ENCODE data around the gene LYPD3.
A peak's percentile ranks its signal among the peaks of the same experiment; 100 is the strongest.

The LYPD3 gene

GRCh38 chr19:43441716-43442115, 23.7 kb downstream of the LYPD3 start:
- TF ChIP-seq SIN3A (IDR thresholded peaks at IDR 0.05; ENCODE audit: borderline replicate concordance, insufficient read depth, low read length) (no peak), POLR2AphosphoS5 (IDR thresholded peaks at IDR 0.05; ENCODE audit: low read depth, low read length) (no peak), FOXP2 (optimal IDR thresholded peaks at IDR 0.05; ENCODE audit: borderline replicate concordance, extremely low read depth, extremely low read length, insufficient read depth) (no peak), TAF1 (IDR thresholded peaks at IDR 0.05; ENCODE audit: borderline replicate concordance, insufficient read depth, low read length) (no peak)
- TF ChIP-seq, protein P1, sequence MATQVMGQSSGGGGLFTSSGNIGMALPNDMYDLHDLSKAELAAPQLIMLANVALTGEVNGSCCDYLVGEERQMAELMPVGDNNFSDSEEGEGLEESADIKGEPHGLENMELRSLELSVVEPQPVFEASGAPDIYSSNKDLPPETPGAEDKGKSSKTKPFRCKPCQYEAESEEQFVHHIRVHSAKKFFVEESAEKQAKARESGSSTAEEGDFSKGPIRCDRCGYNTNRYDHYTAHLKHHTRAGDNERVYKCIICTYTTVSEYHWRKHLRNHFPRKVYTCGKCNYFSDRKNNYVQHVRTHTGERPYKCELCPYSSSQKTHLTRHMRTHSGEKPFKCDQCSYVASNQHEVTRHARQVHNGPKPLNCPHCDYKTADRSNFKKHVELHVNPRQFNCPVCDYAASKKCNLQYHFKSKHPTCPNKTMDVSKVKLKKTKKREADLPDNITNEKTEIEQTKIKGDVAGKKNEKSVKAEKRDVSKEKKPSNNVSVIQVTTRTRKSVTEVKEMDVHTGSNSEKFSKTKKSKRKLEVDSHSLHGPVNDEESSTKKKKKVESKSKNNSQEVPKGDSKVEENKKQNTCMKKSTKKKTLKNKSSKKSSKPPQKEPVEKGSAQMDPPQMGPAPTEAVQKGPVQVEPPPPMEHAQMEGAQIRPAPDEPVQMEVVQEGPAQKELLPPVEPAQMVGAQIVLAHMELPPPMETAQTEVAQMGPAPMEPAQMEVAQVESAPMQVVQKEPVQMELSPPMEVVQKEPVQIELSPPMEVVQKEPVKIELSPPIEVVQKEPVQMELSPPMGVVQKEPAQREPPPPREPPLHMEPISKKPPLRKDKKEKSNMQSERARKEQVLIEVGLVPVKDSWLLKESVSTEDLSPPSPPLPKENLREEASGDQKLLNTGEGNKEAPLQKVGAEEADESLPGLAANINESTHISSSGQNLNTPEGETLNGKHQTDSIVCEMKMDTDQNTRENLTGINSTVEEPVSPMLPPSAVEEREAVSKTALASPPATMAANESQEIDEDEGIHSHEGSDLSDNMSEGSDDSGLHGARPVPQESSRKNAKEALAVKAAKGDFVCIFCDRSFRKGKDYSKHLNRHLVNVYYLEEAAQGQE (IDR thresholded peaks at IDR 0.05; ENCODE audit: insufficient read depth in 1 of 2, low read depth in 2 of 2, low read length in 2 of 2): no peak

GRCh38 chr19:43439709-43440063, 25.7 kb downstream of the LYPD3 start:
- TF ChIP-seq POLR2AphosphoS5 (IDR thresholded peaks at IDR 0.05; ENCODE audit: low read depth, low read length): no peak
- no peak for TF ChIP-seq SIN3A (IDR thresholded peaks at IDR 0.05; ENCODE audit: borderline replicate concordance, insufficient read depth, low read length)
- TF ChIP-seq FOXP2 (optimal IDR thresholded peaks at IDR 0.05; ENCODE audit: borderline replicate concordance, extremely low read depth, extremely low read length, insufficient read depth): no peak
- TF ChIP-seq TAF1 (IDR thresholded peaks at IDR 0.05; ENCODE audit: borderline replicate concordance, insufficient read depth, low read length): no peak
- TF ChIP-seq, protein P1 (IDR thresholded peaks at IDR 0.05; ENCODE audit: insufficient read depth in 1 of 2, low read depth in 2 of 2, low read length in 2 of 2): no peak

GRCh38 chr19:43439032-43439708, 26.2 kb downstream of the LYPD3 start:
- TF ChIP-seq FOXP2 (optimal IDR thresholded peaks at IDR 0.05; ENCODE audit: borderline replicate concordance, extremely low read depth, extremely low read length, insufficient read depth): no peak
- TF ChIP-seq SIN3A (IDR thresholded peaks at IDR 0.05; ENCODE audit: borderline replicate concordance, insufficient read depth, low read length): no peak
- TF ChIP-seq, protein P1 (IDR thresholded peaks at IDR 0.05; ENCODE audit: insufficient read depth in 1 of 2, low read depth in 2 of 2, low read length in 2 of 2): no peak
- TF ChIP-seq POLR2AphosphoS5 (IDR thresholded peaks at IDR 0.05; ENCODE audit: low read depth, low read length): no peak
- TF ChIP-seq TAF1 (IDR thresholded peaks at IDR 0.05; ENCODE audit: borderline replicate concordance, insufficient read depth, low read length): no peak

DNA sequence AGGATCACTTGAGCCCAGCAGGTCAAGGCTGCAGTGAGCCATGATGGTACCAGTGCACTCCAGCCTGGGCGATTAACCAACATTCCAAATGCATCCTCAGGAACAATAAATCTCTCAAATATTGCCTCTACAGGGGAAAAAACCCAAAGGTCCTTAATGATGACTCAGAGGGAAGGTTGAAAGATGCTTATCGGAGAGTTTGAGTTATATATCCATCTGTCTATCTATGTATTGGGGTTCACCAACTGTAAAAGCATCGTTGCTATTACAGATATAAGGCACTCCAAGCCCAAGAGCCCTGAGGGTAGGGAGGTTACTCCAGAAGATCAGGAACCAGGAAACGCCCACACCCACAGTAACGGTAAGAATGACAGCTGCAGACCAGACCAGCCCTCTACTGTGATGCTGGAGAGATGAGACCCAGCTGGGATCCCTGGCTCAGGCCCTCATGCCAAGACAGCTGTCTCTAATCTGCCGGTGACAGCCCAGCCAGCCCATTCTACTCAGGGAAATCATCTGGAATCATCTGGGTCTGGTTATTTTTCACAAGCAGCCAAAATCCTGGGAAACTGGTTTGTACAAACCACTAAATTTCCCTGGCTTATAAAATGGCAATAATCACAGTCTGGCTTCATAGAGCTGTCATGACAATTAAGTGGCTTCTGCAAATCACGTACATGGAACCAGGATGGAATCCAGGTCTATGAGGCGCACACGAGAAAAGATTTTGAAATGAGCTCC, 26.9 kb downstream of the LYPD3 start:
- TF ChIP-seq TAF1 (IDR thresholded peaks at IDR 0.05; ENCODE audit: borderline replicate concordance, insufficient read depth, low read length): peak; percentile 30; the same call in 1 of the 2 replicates
- TF ChIP-seq SIN3A (IDR thresholded peaks at IDR 0.05; ENCODE audit: borderline replicate concordance, insufficient read depth, low read length): peak; percentile 80; the same call in 1 of the 2 replicates
- no peak for TF ChIP-seq FOXP2 (optimal IDR thresholded peaks at IDR 0.05; ENCODE audit: borderline replicate concordance, extremely low read depth, extremely low read length, insufficient read depth)
- TF ChIP-seq, protein P1 (IDR thresholded peaks at IDR 0.05; ENCODE audit: insufficient read depth in 1 of 2, low read depth in 2 of 2, low read length in 2 of 2): no peak
- TF ChIP-seq POLR2AphosphoS5 (IDR thresholded peaks at IDR 0.05; ENCODE audit: low read depth, low read length): 0 out of 2 replicates have a peak, but pooled peaks have one; percentile 30

Measured in PFSK-1 (cell line).